ENCODE results near the gene HACD2.
"Not testable (repeated sequence)": the region's sequence is repeated elsewhere in the genome, so short reads cannot be mapped to it uniquely, and the experiment has no call there.

HACD2 gene

DNA sequence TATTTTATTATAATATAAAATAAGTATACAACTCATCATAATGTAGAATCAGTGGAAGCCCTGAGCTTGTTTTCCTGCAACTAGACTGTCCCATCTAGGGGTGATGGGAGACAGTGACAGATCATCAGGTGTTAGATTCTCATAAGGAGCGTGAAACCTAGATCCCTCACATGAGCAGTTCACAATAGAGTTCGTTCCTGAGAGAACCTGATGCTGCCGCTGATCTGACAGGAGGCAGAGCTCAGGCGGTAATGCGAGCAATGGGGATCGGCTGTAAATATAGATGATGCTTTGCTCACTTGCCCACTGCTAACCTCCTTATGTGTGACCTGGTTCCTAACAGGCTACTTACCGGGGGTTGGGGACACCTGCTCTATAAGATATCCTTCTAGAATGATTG is 26.8 kb upstream of the HACD2 start:
- POLR2A ChIA-PET; H3K9me3 ChIP-seq (ENCODE audit: control extremely low read depth in 1 of 5, control insufficient read depth in 4 of 5, insufficient read depth in 2 of 5, low read depth in 1 of 5, low read length in 4 of 5); H3K36me3 ChIP-seq (ENCODE audit: control insufficient read depth in 4 of 4, insufficient read depth in 4 of 4, low read length in 3 of 4); H3K27me3 ChIP-seq (replicated peaks in 2 of 5; ENCODE audit: control insufficient read depth in 4 of 5, insufficient read depth in 5 of 5, low read length in 4 of 5); H3K4me3 ChIP-seq (ENCODE audit: control insufficient read depth in 1 of 7, extremely low read depth in 1 of 7, insufficient read depth in 4 of 7, low read depth in 2 of 7, low read length in 6 of 7); H3K27ac ChIP-seq (ENCODE audit: insufficient read depth in 1 of 2, low read depth in 1 of 2, low read length in 2 of 2, poor library complexity in 1 of 2, severe bottlenecking in 2 of 2): not testable (repeated sequence)
- peaks cover 7 to 40% (median 13%) of the 10 kb centered on the region in 4 experiments for H3K4me1 ChIP-seq (ENCODE audit: control extremely low read depth in 1 of 4, control insufficient read depth in 4 of 4, insufficient read depth in 4 of 4, low read length in 3 of 4)
- peak in 1 of 3 donors; percentile 15 for DNase-seq
- CTCF ChIA-PET, result interaction anchor here (1.3 to 2.5 kb wide), 5 partner anchors 9 to 52 kb away, joined by 3 to 11 read pairs (median 4); no protein-coding TSS in a partner anchor
- 100% methylated on average over 6 of the region's 7 CpGs for WGBS (ENCODE audit: insufficient coverage)

DNA sequence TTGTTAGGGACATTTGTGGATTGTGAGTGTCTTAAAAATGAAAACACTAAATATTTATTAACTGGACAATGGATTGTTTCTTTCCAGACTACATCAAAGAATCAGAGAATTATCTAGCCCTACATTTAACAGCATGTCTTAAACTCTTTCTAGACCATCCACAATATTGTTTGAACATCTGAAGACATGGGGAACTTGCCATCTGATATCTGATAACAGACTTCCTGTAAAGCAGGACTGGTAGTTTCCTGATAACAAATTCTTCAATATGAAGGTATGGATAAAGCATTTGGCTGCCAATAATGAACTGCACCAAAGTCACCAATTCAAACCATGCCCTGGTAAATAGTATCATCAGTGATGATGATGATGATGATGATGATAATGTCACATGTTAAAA is 26.2 kb upstream of the HACD2 start:
- DNase-seq, result peak; percentile 69 to 90 (median 76)
- Histone ChIP-seq H3K9me3 (ENCODE audit: control extremely low read depth in 1 of 5, control insufficient read depth in 4 of 5, insufficient read depth in 2 of 5, low read depth in 1 of 5, low read length in 4 of 5) (no peaks in the 10 kb centered on the region), H3K4me3 (ENCODE audit: control insufficient read depth in 1 of 7, extremely low read depth in 1 of 7, insufficient read depth in 4 of 7, low read depth in 2 of 7, low read length in 6 of 7) (peak overlapping the region in 1 of 7 experiments; percentile 28), H3K36me3 (ENCODE audit: control insufficient read depth in 4 of 4, insufficient read depth in 4 of 4, low read length in 3 of 4) (peaks cover 0 to 5% (median 2%) of the 10 kb centered on the region in 4 experiments), H3K27me3 (replicated peaks in 2 of 5; ENCODE audit: control insufficient read depth in 4 of 5, insufficient read depth in 5 of 5, low read length in 4 of 5) (no peaks in the 10 kb centered on the region), H3K4me1 (ENCODE audit: control extremely low read depth in 1 of 4, control insufficient read depth in 4 of 4, insufficient read depth in 4 of 4, low read length in 3 of 4) (peaks cover 7 to 40% (median 13%) of the 10 kb centered on the region in 4 experiments), H3K27ac (ENCODE audit: insufficient read depth in 1 of 2, low read depth in 1 of 2, low read length in 2 of 2, poor library complexity in 1 of 2, severe bottlenecking in 2 of 2) (no peak overlapping the region)
- POLR2A ChIA-PET, result no interaction called here
- CTCF ChIA-PET, result interaction anchor here (1.3 kb wide), 1 partner anchor 10 kb away, joined by 3 read pairs; no protein-coding TSS in a partner anchor

DNA sequence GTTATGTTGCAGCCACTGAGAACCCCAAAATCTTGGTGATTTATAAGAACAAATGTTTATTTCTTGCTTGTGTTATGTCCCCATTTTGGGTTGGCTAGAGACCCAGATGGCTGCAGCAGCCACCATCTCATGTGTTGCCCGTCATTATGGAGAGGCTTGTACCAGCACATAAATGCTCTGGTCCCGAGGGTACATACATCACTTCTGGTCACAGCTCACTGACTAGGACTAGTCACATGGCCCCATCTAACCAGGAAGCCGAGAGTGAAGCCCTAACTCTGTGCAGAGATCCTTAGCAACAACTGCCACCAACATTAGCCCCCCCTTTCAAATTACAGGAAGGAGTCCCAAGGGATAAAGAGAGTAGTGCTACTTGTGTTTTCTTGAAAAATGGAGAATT is 25.5 kb upstream of the HACD2 start:
- H3K4me3 ChIP-seq (ENCODE audit: control insufficient read depth in 1 of 7, extremely low read depth in 1 of 7, insufficient read depth in 4 of 7, low read depth in 2 of 7, low read length in 6 of 7), result peak overlapping the region in 1 of 7 experiments; percentile 4
- H3K36me3 ChIP-seq (ENCODE audit: control insufficient read depth in 4 of 4, insufficient read depth in 4 of 4, low read length in 3 of 4), result peaks cover 0 to 5% (median 4%) of the 10 kb centered on the region in 4 experiments
- H3K27me3 ChIP-seq (replicated peaks in 2 of 5; ENCODE audit: control insufficient read depth in 4 of 5, insufficient read depth in 5 of 5, low read length in 4 of 5), result no peaks in the 10 kb centered on the region
- WGBS (ENCODE audit: insufficient coverage), result 60% methylated on average over 2 of the region's 3 CpGs
- CTCF ChIA-PET, result no interaction called here
- POLR2A ChIA-PET, result no interaction called here
- H3K4me1 ChIP-seq (ENCODE audit: control extremely low read depth in 1 of 4, control insufficient read depth in 4 of 4, insufficient read depth in 4 of 4, low read length in 3 of 4), result peaks cover 7 to 40% (median 13%) of the 10 kb centered on the region in 4 experiments
- no peak overlapping the region for H3K27ac ChIP-seq (ENCODE audit: insufficient read depth in 1 of 2, low read depth in 1 of 2, low read length in 2 of 2, poor library complexity in 1 of 2, severe bottlenecking in 2 of 2)
- H3K9me3 ChIP-seq (ENCODE audit: control extremely low read depth in 1 of 5, control insufficient read depth in 4 of 5, insufficient read depth in 2 of 5, low read depth in 1 of 5, low read length in 4 of 5), result no peaks in the 10 kb centered on the region
- peak in 2 of 3 donors; percentile 15 to 45 for DNase-seq

DNA sequence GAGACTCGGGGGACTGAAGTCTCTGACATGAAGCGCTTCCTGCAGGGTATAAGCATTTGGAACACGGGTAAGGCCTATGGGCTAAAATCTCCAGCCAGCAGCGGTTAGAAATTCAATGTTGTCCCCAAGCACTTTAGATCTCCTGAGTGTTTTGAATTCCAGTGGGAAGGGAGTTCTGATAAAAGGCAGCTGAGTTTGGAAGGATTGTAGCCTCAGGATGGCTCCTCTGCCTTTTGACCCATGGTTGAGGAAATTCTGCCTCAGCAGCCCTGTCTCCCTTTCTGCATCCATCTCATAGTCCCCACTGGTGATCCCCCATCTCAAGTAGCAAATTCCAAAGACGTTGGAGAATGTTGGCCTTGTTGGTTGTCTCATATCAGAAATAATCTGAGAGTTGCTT is 24.2 kb upstream of the HACD2 start:
- no peaks in the 10 kb centered on the region for H3K9me3 ChIP-seq (ENCODE audit: control extremely low read depth in 1 of 5, control insufficient read depth in 4 of 5, insufficient read depth in 2 of 5, low read depth in 1 of 5, low read length in 4 of 5)
- H3K27ac ChIP-seq (ENCODE audit: insufficient read depth in 1 of 2, low read depth in 1 of 2, low read length in 2 of 2, poor library complexity in 1 of 2, severe bottlenecking in 2 of 2), result no peak overlapping the region
- no peak overlapping the region for H3K4me3 ChIP-seq (ENCODE audit: control insufficient read depth in 1 of 7, extremely low read depth in 1 of 7, insufficient read depth in 4 of 7, low read depth in 2 of 7, low read length in 6 of 7)
- H3K4me1 ChIP-seq (ENCODE audit: control extremely low read depth in 1 of 4, control insufficient read depth in 4 of 4, insufficient read depth in 4 of 4, low read length in 3 of 4), result peaks cover 7 to 40% (median 14%) of the 10 kb centered on the region in 4 experiments
- no peaks in the 10 kb centered on the region for H3K27me3 ChIP-seq (replicated peaks in 2 of 5; ENCODE audit: control insufficient read depth in 4 of 5, insufficient read depth in 5 of 5, low read length in 4 of 5)
- ChIA-PET CTCF (no interaction called here), POLR2A (no interaction called here)
- 100% methylated on average over 4 of the region's 5 CpGs for WGBS (ENCODE audit: insufficient coverage)
- DNase-seq, result no peak
- H3K36me3 ChIP-seq (ENCODE audit: control insufficient read depth in 4 of 4, insufficient read depth in 4 of 4, low read length in 3 of 4), result peaks cover 0 to 4% (median 3%) of the 10 kb centered on the region in 4 experiments

DNA sequence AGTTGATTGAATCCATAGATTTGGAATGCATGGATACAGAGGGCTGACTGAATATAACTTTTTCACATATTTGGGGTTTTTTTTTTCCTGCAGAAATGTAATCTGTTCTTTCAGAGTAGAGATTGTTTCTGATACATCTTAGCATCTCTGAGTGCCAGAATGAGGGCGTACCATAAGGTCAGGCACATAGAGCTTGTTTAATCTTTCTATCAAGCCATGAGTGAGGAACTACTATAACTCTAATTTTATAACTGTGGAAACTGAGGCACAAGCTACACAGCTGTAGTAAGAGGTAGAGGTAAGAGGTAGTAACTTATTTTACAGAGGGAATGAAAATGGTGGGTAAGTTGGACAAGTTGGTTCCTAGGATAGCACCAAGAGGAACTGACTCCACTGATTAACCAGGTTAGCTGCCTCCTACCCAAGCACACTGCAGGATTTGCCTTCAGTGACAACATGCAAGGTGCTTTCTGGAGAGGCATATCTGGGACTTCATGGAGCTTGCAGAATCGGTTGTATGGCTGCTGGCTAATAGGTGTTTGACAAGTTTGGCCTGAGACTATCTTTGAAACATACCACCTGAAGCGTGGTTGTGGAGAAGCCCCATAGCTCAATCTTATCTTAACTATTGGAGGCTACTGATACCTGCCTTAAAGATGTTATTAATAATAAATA is 23.5 kb upstream of the HACD2 start:
- Histone ChIP-seq H3K4me3 (ENCODE audit: control insufficient read depth in 1 of 7, extremely low read depth in 1 of 7, insufficient read depth in 4 of 7, low read depth in 2 of 7, low read length in 6 of 7) (no peak overlapping the region), H3K27ac (ENCODE audit: insufficient read depth in 1 of 2, low read depth in 1 of 2, low read length in 2 of 2, poor library complexity in 1 of 2, severe bottlenecking in 2 of 2) (no peak overlapping the region), H3K9me3 (ENCODE audit: control extremely low read depth in 1 of 5, control insufficient read depth in 4 of 5, insufficient read depth in 2 of 5, low read depth in 1 of 5, low read length in 4 of 5) (no peaks in the 10 kb centered on the region), H3K4me1 (ENCODE audit: control extremely low read depth in 1 of 4, control insufficient read depth in 4 of 4, insufficient read depth in 4 of 4, low read length in 3 of 4) (peaks cover 4 to 38% (median 14%) of the 10 kb centered on the region in 4 experiments), H3K27me3 (replicated peaks in 2 of 5; ENCODE audit: control insufficient read depth in 4 of 5, insufficient read depth in 5 of 5, low read length in 4 of 5) (no peaks in the 10 kb centered on the region), H3K36me3 (ENCODE audit: control insufficient read depth in 4 of 4, insufficient read depth in 4 of 4, low read length in 3 of 4) (peaks cover 0 to 4% (median 2%) of the 10 kb centered on the region in 4 experiments)
- POLR2A ChIA-PET, result no interaction called here
- 100% methylated on average over 1 of the region's 3 CpGs for WGBS (ENCODE audit: insufficient coverage)
- CTCF ChIA-PET, result interaction anchor here (1.2 kb wide), 1 partner anchor 34 kb away, joined by 3 read pairs; no protein-coding TSS in a partner anchor
- no peak for DNase-seq

DNA sequence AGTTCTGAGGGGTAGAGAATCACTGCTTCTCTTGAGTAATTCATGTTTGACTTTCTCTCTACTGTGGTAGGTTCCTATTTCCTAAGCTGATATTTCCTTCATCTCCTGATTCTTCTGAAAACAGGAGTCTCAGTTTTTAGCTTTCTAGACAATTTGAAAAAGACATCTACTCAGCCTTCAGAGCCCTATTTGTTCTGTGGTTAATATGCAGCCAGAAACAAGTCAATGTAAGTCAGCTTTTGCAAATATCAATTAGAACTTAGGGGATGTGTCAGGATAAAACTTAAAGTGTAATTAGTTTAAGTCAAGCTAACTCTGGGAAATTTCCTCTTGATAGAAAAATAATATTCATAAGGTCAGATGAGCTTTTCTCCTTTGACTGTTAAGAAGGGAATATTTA is 21.7 kb upstream of the HACD2 start:
- CTCF ChIA-PET, result interaction anchor here (1.1 to 1.6 kb wide), 4 partner anchors 11 to 46 kb away, joined by 3 to 6 read pairs (median 4); no protein-coding TSS in a partner anchor
- Histone ChIP-seq H3K4me3 (ENCODE audit: control insufficient read depth in 1 of 7, extremely low read depth in 1 of 7, insufficient read depth in 4 of 7, low read depth in 2 of 7, low read length in 6 of 7) (no peak overlapping the region), H3K4me1 (ENCODE audit: control extremely low read depth in 1 of 4, control insufficient read depth in 4 of 4, insufficient read depth in 4 of 4, low read length in 3 of 4) (peaks cover 4 to 26% (median 12%) of the 10 kb centered on the region in 4 experiments), H3K27me3 (replicated peaks in 2 of 5; ENCODE audit: control insufficient read depth in 4 of 5, insufficient read depth in 5 of 5, low read length in 4 of 5) (no peaks in the 10 kb centered on the region), H3K36me3 (ENCODE audit: control insufficient read depth in 4 of 4, insufficient read depth in 4 of 4, low read length in 3 of 4) (peaks cover 0 to 4% (median 2%) of the 10 kb centered on the region in 4 experiments), H3K9me3 (ENCODE audit: control extremely low read depth in 1 of 5, control insufficient read depth in 4 of 5, insufficient read depth in 2 of 5, low read depth in 1 of 5, low read length in 4 of 5) (no peaks in the 10 kb centered on the region), H3K27ac (ENCODE audit: insufficient read depth in 1 of 2, low read depth in 1 of 2, low read length in 2 of 2, poor library complexity in 1 of 2, severe bottlenecking in 2 of 2) (no peak overlapping the region)
- DNase-seq, result no peak
- POLR2A ChIA-PET, result no interaction called here

DNA sequence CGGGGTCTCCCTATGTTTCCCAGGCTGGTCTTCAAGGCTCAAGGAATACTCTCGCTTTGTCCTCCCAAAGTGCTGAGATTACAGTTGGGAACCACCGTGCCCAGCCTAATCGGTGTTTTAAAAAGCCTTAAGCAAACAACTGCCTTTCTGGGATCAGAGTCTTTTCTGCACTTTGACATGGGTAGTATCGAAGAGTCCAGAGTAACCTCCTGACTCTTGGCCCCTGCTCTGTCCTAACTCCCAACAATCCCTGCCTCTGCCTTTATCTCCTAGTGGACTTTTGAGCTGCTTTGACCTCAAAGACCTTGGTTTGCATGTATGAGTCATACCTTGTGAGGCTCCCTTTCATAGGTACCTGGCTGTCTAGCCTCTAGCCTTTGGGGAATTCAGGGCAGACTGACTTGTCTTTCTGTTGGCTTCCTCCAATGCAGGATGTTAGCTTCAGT is 21.0 kb upstream of the HACD2 start:
- Histone ChIP-seq H3K4me1 (ENCODE audit: control extremely low read depth in 1 of 4, control insufficient read depth in 4 of 4, insufficient read depth in 4 of 4, low read length in 3 of 4) (peaks cover 4 to 20% (median 10%) of the 10 kb centered on the region in 4 experiments), H3K9me3 (ENCODE audit: control extremely low read depth in 1 of 5, control insufficient read depth in 4 of 5, insufficient read depth in 2 of 5, low read depth in 1 of 5, low read length in 4 of 5) (no peaks in the 10 kb centered on the region), H3K27ac (ENCODE audit: insufficient read depth in 1 of 2, low read depth in 1 of 2, low read length in 2 of 2, poor library complexity in 1 of 2, severe bottlenecking in 2 of 2) (no peak overlapping the region), H3K36me3 (ENCODE audit: control insufficient read depth in 4 of 4, insufficient read depth in 4 of 4, low read length in 3 of 4) (peaks cover 0 to 4% (median 2%) of the 10 kb centered on the region in 4 experiments), H3K4me3 (ENCODE audit: control insufficient read depth in 1 of 7, extremely low read depth in 1 of 7, insufficient read depth in 4 of 7, low read depth in 2 of 7, low read length in 6 of 7) (no peak overlapping the region), H3K27me3 (replicated peaks in 2 of 5; ENCODE audit: control insufficient read depth in 4 of 5, insufficient read depth in 5 of 5, low read length in 4 of 5) (no peaks in the 10 kb centered on the region)
- DNase-seq, result no peak
- ChIA-PET POLR2A (no interaction called here), CTCF (interaction anchor here (0.6 to 1.6 kb wide), 4 partner anchors 17 to 1126 kb away, joined by 3 to 6 read pairs (median 3); no protein-coding TSS in a partner anchor)
- WGBS (ENCODE audit: insufficient coverage), result 97% methylated on average over 5 of the region's 5 CpGs

Measured in common myeloid progenitor, CD34-positive (primary cell).